GM12873 (cell line): ENCODE results near the gene PRPSAP1.

ENCODE experiments used
- CTCF ChIP-seq: IDR thresholded peaks from 2 replicates; pipeline ENCODE4 v1.5.1; 2012; ENCODE audit warnings: low read depth, mild to moderate bottlenecking, moderate library complexity, low read length, control low read depth; ENCODE audit not compliant: insufficient read depth; ENCODE audit errors: missing control alignments

PRPSAP1 gene

DNA sequence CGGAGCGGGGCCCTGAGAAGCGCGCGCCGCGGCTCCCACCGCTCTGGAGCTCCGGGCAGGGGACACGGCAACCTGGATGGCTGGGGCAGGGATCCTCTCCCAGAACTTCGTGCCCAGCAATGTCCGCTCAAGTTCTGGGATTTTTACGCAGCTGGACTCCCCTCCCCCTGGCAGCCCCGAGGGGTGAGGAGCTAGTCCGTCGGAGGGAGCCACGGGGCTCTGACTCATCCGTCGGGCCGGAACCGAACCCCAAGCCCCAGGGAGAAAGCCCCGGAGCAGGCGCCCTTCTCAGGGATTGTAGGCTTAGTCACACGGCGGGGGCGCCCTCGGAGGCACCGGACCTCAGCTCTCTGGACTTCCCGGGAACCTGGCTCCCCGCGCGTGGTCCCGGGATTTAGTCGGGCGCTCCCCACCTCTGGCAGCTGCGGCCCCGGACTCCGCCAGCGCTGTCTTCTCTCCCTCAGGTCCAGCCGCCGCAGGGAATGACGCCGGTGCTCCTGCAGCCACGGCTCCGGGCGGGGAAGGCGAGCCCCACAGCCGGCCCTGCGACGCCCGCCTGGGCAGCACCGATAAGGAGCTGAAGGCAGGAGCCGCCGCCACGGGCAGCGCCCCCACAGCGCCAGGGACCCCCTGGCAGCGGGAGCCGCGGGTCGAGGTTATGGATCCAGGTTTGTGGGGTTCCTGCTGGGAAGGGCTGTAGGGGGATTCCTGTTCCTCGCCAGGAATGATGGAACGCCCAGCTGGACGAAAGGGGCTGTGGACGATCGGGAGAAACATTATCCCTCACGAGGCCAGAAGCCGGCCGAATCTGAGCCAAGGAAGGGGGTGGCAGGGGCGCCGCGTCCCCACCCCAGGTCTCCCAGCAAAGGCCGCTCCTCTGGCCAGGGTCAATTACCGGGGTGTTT is 31.5 kb upstream of the PRPSAP1 start:
- no peak for TF ChIP-seq CTCF

DNA sequence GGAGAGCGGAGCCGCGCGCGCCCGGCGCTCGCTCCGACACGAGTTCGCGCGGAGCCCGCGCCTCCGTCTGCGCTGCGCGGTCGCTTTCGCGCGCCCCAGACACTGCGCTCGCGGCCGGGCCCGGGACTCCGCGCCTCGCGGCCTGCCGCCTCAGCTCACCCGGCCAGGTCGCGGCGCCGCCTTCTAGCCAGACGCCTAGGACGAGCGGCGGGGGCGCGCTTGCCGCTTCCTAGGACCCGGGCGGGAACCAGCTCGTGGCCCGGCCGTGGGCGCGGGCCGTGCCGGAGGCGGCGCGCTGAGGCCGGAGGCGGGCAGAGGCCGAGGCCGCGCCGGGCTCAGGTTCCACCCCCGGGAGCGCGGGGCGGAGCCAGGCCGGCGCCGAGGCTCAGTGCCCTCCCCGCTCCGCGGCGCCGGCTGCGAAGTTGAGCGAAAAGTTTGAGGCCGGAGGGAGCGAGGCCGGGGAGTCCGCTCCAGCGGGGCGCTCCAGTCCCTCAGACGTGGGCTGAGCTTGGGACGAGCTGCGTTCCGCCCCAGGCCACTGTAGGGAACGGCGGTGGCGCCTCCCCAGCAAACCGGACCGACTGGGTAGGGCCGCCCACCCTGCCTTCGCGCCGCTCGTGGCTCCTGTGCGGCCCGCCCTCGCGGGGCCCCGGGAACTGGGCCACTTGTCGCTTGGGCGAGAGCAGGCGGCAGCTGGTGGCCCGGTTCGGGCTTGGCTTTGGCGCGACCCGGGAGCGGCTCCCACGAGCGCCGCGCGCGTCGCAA is 30.7 kb upstream of the PRPSAP1 start, which contains the start of gene SPHK1:
Gene SPHK1, plus strand, starts transcription at position 388 of the 765 bp plus-strand sequence. CDS start 1,036 bp downstream, outside the sequence.
- TF ChIP-seq CTCF, result no peak

- no peak for TF ChIP-seq CTCF
These were observed 30.0 kb upstream of the PRPSAP1 start for GRCh38 chr17:76383546-76384221.

DNA sequence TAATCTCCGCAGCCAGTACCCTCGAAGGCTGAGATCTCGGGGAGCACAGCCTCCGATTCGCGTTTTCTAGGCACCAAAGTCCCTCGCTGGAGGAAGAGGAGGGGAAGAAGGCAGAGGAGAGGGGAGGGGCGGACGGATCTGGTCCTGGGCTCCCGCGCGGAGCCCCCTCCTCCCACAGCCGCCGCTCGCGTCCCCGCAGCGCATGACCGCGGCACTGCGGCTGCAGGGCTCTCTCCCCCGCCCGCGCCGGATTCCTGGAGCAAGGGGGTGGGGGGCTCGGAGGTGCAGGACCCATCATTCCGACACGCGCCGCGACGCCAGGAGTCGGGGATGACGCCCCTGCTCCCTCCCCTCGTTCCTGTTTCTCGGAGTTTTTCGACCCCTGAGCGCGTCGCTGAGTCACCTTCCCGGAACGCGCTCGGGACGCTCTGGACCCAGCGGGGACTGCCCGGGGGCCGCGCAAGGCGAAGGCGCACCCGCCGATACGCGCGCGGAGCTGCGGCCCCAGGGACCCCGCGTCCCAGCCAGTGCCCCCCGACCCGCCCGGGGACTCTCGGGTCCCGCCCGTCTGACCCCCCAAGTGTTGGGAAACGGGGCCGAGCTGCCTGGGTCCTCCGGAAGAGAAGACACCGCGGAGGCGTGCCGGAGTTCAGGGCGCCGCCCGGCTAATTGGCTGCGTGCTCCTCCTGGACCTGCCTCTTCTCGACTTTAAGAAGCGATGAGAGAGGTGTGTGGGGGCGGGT is 29.3 kb upstream of the PRPSAP1 start:
- TF ChIP-seq CTCF, result no peak

DNA sequence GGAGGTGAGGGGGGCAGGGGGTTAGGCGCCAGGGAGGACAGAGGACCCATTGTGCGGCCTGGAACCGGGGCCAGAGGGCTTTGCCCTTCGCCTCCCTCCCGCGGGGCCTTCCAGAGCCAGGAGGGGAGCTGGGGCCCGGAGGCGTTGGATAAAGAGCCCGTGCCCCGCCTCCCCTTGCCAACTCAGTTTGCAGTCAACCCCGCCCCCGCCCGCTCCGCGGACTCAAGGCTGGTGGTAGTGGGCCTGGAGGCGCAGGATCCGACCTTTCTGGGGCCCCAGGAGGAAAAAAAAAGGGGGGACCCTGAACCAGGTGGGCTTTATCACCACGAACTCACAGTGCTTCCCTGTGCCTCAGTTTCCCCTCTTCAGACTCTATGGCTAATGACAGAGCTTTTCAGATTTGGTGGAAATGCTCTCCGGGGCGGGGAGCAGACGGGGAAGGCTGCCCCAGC is 28.7 kb upstream of the PRPSAP1 start:
- TF ChIP-seq CTCF, result no peak

DNA sequence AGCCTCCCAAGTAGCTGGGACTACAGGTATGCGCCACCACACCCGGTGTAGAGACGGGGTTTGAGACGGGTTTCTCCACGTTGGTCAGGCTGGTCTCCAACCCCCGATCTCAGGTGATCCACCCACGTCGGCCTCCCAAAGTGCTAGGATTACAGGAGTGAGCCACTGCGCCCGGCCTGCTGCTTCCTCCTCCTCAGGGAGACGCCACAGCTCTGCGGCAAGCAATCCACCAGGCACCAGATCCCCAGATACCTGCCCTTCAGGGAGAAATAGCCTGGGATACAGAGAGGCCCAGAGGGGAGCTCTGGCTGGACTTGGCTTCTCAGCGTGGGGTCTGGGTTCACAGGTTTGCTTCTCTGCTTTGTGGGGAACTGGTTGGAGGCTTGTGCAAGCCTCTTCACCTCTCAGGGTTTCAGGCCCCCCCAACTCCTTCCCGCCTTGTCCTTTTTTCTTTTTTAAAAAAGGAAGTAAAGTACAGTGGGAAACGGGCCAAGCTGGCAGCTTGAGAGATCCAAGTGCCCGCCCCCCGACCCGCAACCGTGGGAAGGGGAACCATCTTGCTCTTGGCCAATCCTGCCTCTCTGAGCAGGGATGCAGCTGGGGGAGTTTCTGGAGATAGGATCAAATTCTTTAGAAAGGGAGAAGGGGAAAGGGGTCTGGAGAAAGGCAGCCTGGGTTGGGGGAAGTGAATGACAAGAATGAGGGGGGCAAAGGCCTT is 28.1 kb upstream of the PRPSAP1 start:
- no peak for TF ChIP-seq CTCF
